Peyer's patch (tissue), 4 donors: ENCODE results near the gene SH3BGRL2.

Experiments
- POLR2A ChIP-seq, 2 donors: fragments of 450-650 bp; IDR thresholded peaks; one replicate each; pipeline ENCODE4 v1.5.1; 2017; ENCODE audit warnings: antibody characterized with exemption in 2 of 2, mild to moderate bottlenecking in 2 of 2, moderate library complexity in 2 of 2
- TF ChIP-seq, protein P1 (sequence below), 6 experiments: fragments of 450-650 bp in 4 of 6; fragments of 200-600 bp in 2 of 6; sonication (generic) in 1 of 6; IDR thresholded peaks; one replicate each; pipeline ENCODE4 v1.5.1; 2017 to 2019; ENCODE audit warnings: antibody characterized with exemption in 6 of 6, mild to moderate bottlenecking in 3 of 6, moderate library complexity in 1 of 6

DNA sequence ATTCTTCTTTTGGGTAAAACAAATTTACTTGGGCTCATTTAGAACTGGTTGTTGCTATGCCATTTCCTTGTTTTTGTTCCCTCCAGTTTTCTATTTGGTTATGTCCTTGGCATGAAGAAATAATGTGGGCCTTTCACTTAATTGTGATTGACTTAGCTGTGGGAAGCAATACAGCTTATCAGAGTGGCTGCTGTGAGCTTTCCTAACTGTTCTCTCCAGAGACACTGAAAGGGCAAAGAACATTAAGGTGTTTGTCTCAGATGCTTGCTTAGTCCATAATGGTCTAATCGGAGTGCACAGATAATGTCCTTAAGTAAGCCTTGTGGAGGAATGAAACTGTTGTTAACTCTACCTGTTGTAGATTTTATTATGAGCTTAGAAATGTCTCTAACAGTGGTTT, 56.6 kb downstream of the SH3BGRL2 start:
- no peak for TF ChIP-seq POLR2A (IDR thresholded peaks at IDR 0.05)
- TF ChIP-seq, protein P1, sequence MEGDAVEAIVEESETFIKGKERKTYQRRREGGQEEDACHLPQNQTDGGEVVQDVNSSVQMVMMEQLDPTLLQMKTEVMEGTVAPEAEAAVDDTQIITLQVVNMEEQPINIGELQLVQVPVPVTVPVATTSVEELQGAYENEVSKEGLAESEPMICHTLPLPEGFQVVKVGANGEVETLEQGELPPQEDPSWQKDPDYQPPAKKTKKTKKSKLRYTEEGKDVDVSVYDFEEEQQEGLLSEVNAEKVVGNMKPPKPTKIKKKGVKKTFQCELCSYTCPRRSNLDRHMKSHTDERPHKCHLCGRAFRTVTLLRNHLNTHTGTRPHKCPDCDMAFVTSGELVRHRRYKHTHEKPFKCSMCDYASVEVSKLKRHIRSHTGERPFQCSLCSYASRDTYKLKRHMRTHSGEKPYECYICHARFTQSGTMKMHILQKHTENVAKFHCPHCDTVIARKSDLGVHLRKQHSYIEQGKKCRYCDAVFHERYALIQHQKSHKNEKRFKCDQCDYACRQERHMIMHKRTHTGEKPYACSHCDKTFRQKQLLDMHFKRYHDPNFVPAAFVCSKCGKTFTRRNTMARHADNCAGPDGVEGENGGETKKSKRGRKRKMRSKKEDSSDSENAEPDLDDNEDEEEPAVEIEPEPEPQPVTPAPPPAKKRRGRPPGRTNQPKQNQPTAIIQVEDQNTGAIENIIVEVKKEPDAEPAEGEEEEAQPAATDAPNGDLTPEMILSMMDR (IDR thresholded peaks at IDR 0.05), result no peak
